Measurements from ENCODE around the gene IGSF21.
"Not testable (repeated sequence)": the region's sequence is repeated elsewhere in the genome, so short reads cannot be mapped to it uniquely, and the experiment has no call there.

DNA sequence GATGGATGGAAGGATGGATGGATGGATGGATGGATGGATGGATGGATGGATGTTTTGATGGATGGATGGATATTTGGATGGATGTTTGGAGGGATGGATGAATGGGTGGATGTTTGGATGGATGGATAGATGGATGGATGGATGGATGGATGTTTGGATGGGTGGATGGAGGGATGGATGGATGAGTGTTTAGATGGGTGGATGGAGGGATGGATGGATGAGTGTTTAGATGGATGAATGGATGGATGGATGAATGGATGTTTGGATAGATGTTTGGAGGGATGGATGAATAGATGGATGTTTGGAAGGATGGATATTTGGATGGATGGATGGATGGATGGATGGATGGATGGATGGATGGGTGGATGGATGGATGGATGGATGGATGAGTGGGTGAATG lies 264.9 kb downstream of the IGSF21 start:
- TF ChIP-seq, protein P1, sequence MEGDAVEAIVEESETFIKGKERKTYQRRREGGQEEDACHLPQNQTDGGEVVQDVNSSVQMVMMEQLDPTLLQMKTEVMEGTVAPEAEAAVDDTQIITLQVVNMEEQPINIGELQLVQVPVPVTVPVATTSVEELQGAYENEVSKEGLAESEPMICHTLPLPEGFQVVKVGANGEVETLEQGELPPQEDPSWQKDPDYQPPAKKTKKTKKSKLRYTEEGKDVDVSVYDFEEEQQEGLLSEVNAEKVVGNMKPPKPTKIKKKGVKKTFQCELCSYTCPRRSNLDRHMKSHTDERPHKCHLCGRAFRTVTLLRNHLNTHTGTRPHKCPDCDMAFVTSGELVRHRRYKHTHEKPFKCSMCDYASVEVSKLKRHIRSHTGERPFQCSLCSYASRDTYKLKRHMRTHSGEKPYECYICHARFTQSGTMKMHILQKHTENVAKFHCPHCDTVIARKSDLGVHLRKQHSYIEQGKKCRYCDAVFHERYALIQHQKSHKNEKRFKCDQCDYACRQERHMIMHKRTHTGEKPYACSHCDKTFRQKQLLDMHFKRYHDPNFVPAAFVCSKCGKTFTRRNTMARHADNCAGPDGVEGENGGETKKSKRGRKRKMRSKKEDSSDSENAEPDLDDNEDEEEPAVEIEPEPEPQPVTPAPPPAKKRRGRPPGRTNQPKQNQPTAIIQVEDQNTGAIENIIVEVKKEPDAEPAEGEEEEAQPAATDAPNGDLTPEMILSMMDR (IDR thresholded peaks at IDR 0.05), result not testable (repeated sequence)
- TF ChIP-seq POLR2A (IDR thresholded peaks at IDR 0.05), result not testable (repeated sequence)
